Measurements from ENCODE around the gene PAK6. TPM values are rescaled to one million over a fixed set of nuclear protein-coding genes. Genes with fewer than 3 reads are reported as not detected.

The PAK6 gene
- total RNA-seq, 1 donor from 2014 or later: 10.1 TPM

GRCh38 chr15:40320931-40321371, 82.1 kb downstream of the PAK6 start:
- Mint-ChIP-seq H3K27ac (peak overlapping the region; percentile 54), H3K9me3 (no peaks in the 10 kb centered on the region), H3K4me3 (no peak overlapping the region), H3K36me3 (no peaks in the 10 kb centered on the region), H3K27me3 (ENCODE audit: low read depth) (peaks cover 2% of the 10 kb centered on the region), H3K4me1 (peaks cover 34% of the 10 kb centered on the region)
- no peak for DNase-seq (ENCODE audit: low spot score in 2 of 2, unreplicated experiment in 2 of 2)
- peak; percentile 85 for TF ChIP-seq CTCF (IDR thresholded peaks at IDR 0.05; ENCODE audit: unreplicated experiment)

DNA sequence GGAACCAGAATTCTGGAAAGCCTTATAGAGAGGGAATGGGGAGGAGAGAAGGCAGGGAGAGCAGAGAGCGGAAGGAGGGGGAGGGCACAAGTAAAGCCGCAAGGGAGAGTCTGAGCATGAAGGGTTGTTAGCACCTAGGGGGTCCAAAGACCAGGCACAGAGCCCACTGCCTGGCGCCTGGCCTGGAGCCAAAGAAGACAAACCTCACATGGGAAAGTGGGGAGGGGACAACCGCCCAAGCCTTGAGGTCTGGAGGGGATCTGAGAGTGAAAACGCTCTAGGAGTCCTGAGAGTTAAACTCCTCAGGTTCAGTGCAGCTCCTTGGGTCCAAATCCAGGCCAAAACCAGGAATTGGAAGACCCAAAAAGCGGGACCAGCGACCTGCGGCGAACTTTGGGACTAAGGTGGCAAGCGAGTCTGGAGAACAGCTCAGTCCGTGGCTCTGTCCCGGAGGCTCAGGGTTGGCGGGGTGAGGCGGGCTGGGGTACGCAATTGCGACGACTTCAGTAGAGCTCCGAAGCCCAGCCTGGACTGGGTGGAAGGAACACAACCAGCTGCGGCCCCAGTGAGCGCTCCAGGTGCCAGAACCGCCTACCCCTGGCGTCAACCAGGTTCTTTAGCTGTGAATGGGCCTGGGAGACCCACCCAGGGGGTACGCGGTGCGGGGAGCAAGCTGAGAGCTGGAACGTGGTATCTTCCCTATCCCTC, 83.8 kb downstream of the PAK6 start:
- H3K36me3 Mint-ChIP-seq: no peaks in the 10 kb centered on the region
- H3K4me1 Mint-ChIP-seq: peaks cover 47% of the 10 kb centered on the region
- peak overlapping the region; percentile 91 for H3K27ac Mint-ChIP-seq
- DNase-seq (ENCODE audit: low spot score in 2 of 2, unreplicated experiment in 2 of 2): no peak
- H3K4me3 Mint-ChIP-seq: peak overlapping the region; percentile 66
- no peaks in the 10 kb centered on the region for H3K9me3 Mint-ChIP-seq
- H3K27me3 Mint-ChIP-seq (ENCODE audit: low read depth): no peaks in the 10 kb centered on the region
- TF ChIP-seq CTCF (IDR thresholded peaks at IDR 0.05; ENCODE audit: unreplicated experiment): no peak

DNA sequence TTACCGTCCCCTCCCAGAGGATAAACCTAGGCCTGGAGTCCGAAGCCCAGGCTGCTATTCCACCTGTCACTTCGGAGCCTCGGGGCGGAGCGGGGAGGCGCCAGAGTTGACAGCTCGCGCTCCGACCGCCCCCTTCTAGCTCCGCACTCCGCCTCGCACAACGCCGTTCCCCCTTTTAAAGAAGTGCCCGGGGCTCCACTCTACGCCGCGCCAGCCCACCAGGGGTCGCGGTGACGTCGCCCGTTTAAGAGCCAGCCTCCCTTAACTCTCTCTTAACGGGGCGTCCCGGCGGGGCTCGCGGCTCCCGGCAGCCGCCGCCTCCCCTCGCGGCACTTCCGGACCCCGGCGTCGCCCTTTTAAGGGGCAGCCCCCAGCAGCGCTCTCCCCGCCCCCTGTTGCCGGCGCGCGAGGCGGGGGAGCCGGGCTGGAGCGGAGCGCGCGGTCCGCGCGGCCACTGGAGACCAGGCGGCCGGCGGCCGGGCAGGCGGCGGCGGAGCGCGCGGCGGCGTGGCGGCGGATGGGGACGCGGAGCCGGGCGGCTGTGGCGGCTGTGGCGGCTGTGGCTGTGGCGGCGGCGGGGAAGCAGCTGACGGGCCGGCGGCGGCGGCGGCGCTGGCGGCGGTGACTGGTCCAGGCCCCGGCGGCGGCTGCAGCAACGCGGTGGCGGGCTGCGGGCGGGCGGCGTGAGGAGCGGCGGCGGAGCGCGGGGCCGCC, 84.5 kb downstream of the PAK6 start, which contains the start of gene INAFM2:
Gene INAFM2, plus strand, starts transcription at position 454 of the 714 bp plus-strand sequence. CDS start 364 bp downstream, outside the sequence.
- peak within 1 kb of the TSS; percentile 91 for H3K27ac Mint-ChIP-seq
- no peaks in the 10 kb centered on the region for H3K36me3 Mint-ChIP-seq
- peak; percentile 76 for TF ChIP-seq CTCF (IDR thresholded peaks at IDR 0.05; ENCODE audit: unreplicated experiment)
- H3K4me1 Mint-ChIP-seq: peaks cover 55% of the 10 kb centered on the region
- H3K9me3 Mint-ChIP-seq: no peaks in the 10 kb centered on the region
- DNase-seq (ENCODE audit: low spot score in 2 of 2, unreplicated experiment in 2 of 2): peak; percentile 89 to 93
- no peaks in the 10 kb centered on the region for H3K27me3 Mint-ChIP-seq (ENCODE audit: low read depth)
- peak within 1 kb of the TSS; percentile 77 for H3K4me3 Mint-ChIP-seq

- TF ChIP-seq CTCF (IDR thresholded peaks at IDR 0.05; ENCODE audit: unreplicated experiment): no peak
- Mint-ChIP-seq H3K9me3 (no peaks in the 10 kb centered on the region), H3K27me3 (ENCODE audit: low read depth) (no peaks in the 10 kb centered on the region), H3K36me3 (no peaks in the 10 kb centered on the region), H3K27ac (no peak overlapping the region), H3K4me1 (peaks cover 62% of the 10 kb centered on the region), H3K4me3 (peak overlapping the region; percentile 77)
- DNase-seq (ENCODE audit: low spot score in 2 of 2, unreplicated experiment in 2 of 2): no peak
These were observed 85.4 kb downstream of the PAK6 start for GRCh38 chr15:40323953-40324937.

DNA sequence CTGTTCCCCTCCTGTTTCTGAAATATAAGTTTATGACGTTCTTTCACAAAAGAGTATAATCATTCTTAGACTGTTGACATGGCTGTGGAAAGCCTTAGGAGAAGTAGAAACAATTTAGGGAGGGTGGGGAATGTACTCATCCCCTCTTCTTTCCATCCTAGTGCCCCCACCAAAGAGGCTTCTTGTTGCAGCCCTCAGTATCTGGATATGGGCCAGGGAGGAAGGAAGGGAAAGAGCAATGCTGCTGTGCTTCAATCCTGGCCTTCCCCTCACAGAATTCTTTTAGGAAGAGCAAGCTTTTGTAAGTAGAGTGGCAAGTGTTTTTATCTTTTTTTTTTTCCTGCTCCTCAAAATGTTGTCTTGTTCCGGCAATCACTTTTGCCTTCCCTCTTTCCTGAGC, 86.3 kb downstream of the PAK6 start:
- no peak for DNase-seq (ENCODE audit: low spot score in 2 of 2, unreplicated experiment in 2 of 2)
- TF ChIP-seq CTCF (IDR thresholded peaks at IDR 0.05; ENCODE audit: unreplicated experiment): no peak
- Mint-ChIP-seq H3K9me3 (no peaks in the 10 kb centered on the region), H3K4me3 (peak overlapping the region; percentile 77), H3K36me3 (no peaks in the 10 kb centered on the region), H3K27me3 (ENCODE audit: low read depth) (no peaks in the 10 kb centered on the region), H3K27ac (no peak overlapping the region), H3K4me1 (peaks cover 69% of the 10 kb centered on the region)
